Brain microvascular endothelial cell (primary cell): ENCODE measurements around the gene SLC44A2.

Experiments
- DNase-seq: peaks from one replicate; pipeline ENCODE4 v3.0.0-alpha.2; 2020
- H3K27ac ChIP-seq: fragments of 250-450 bp; sonication (Bioruptor Pico); 2 replicates; pipeline ENCODE4 v1.5.1; 2020; ENCODE audit warnings: mild to moderate bottlenecking, moderate library complexity
- H3K27me3 ChIP-seq: fragments of 250-450 bp; sonication (Bioruptor Pico); replicated peaks from 2 replicates; pipeline ENCODE4 v1.5.1; 2020; ENCODE audit warnings: mild to moderate bottlenecking
- H3K36me3 ChIP-seq: fragments of 250-450 bp; sonication (Bioruptor Pico); replicated peaks from 2 replicates; pipeline ENCODE4 v1.5.1; 2020; ENCODE audit warnings: mild to moderate bottlenecking
- H3K4me3 ChIP-seq: 2 replicates; pipeline ENCODE4 v1.5.1; 2011; ENCODE audit warnings: low read depth, mild to moderate bottlenecking, control low read depth, low read length, moderate library complexity
- in situ Hi-C: cut with HindIII; loops from 2 replicates; pipeline ENCODE4 v1.10.0; 2017; ENCODE audit warnings: low sequenced_read_pairs, low pct_ligation_motif_present
- TF ChIP-seq, protein P1 (sequence below): IDR thresholded peaks from 2 replicates; pipeline ENCODE4 v1.5.1; 2011; ENCODE audit warnings: low read depth, mild to moderate bottlenecking, moderate library complexity, low read length, control low read depth, inconsistent platforms; ENCODE audit errors: missing control alignments

Gene SLC44A2

DNA sequence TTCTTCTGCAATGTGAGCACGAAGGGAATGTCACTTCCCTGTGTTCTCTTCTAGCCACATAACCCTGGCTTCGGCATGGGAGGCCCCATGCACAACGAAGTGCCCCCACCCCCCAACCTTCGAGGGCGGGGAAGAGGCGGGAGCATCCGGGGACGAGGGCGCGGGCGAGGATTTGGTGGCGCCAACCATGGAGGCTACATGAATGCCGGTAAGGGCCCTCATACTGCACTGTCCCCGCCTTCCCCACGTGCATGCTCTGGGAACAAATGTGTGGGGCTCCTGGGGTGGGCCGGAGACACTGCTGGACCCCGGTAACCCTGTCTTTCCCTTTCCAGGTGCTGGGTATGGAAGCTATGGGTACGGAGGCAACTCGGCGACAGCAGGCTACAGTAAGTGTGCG is 58.2 kb downstream of the SLC44A2 start:
- H3K27ac ChIP-seq: no peak overlapping the region
- in situ Hi-C loops: no loop called here
- no peaks in the 10 kb centered on the region for H3K27me3 ChIP-seq
- H3K4me3 ChIP-seq: no peak overlapping the region
- DNase-seq: no peak
- TF ChIP-seq, protein P1, sequence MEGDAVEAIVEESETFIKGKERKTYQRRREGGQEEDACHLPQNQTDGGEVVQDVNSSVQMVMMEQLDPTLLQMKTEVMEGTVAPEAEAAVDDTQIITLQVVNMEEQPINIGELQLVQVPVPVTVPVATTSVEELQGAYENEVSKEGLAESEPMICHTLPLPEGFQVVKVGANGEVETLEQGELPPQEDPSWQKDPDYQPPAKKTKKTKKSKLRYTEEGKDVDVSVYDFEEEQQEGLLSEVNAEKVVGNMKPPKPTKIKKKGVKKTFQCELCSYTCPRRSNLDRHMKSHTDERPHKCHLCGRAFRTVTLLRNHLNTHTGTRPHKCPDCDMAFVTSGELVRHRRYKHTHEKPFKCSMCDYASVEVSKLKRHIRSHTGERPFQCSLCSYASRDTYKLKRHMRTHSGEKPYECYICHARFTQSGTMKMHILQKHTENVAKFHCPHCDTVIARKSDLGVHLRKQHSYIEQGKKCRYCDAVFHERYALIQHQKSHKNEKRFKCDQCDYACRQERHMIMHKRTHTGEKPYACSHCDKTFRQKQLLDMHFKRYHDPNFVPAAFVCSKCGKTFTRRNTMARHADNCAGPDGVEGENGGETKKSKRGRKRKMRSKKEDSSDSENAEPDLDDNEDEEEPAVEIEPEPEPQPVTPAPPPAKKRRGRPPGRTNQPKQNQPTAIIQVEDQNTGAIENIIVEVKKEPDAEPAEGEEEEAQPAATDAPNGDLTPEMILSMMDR: no peak
- H3K36me3 ChIP-seq: peaks cover 91% of the 10 kb centered on the region

DNA sequence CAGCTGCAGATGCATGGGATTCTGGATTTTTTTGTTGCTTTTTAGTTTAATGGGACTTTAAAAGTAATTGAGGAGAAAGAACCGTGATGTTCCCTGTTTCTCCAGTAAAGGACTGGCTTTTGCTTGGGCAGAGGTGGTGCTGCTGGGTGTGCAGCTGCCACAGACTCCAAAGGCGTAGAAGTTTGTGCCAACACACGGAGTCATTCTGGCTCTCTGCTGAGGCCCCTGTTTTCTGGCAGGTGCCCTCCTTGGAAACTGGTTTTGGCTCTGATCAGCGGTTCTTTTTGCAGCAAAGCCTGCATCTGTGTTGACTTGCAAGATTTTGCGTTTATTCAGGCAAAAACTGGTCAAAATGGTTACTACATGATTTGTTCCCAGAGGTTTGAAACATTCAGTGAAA is 59.9 kb downstream of the SLC44A2 start:
- Histone ChIP-seq H3K4me3 (no peak overlapping the region), H3K27me3 (no peaks in the 10 kb centered on the region), H3K27ac (no peak overlapping the region), H3K36me3 (peaks cover 88% of the 10 kb centered on the region)
- in situ Hi-C loops: no loop called here
- no peak for DNase-seq
- TF ChIP-seq, protein P1: no peak

DNA sequence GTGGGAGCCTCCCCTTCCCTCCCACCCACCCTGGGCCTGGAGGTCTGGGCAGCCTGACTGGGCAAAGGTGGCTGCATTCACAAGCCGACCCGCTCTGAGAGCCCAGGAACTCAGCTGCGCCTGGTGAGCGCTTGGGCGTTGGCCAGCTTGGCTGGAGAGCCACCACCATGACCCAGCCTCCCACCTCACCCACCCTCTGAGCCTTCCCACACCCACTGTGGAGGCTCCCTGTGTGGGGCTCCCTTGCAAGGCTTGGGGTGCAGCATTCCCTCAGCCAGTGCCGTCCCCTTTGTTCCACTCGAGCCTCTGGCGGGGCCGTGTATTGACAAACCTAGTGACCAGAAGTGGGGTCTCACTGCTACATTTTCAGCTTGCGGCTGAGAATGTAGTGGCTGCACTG is 60.8 kb downstream of the SLC44A2 start:
- TF ChIP-seq, protein P1: no peak
- in situ Hi-C loops: no loop called here
- H3K4me3 ChIP-seq: no peak overlapping the region
- H3K27ac ChIP-seq: peak overlapping the region; percentile 41
- H3K36me3 ChIP-seq: peaks cover 87% of the 10 kb centered on the region
- no peaks in the 10 kb centered on the region for H3K27me3 ChIP-seq
- no peak for DNase-seq

DNA sequence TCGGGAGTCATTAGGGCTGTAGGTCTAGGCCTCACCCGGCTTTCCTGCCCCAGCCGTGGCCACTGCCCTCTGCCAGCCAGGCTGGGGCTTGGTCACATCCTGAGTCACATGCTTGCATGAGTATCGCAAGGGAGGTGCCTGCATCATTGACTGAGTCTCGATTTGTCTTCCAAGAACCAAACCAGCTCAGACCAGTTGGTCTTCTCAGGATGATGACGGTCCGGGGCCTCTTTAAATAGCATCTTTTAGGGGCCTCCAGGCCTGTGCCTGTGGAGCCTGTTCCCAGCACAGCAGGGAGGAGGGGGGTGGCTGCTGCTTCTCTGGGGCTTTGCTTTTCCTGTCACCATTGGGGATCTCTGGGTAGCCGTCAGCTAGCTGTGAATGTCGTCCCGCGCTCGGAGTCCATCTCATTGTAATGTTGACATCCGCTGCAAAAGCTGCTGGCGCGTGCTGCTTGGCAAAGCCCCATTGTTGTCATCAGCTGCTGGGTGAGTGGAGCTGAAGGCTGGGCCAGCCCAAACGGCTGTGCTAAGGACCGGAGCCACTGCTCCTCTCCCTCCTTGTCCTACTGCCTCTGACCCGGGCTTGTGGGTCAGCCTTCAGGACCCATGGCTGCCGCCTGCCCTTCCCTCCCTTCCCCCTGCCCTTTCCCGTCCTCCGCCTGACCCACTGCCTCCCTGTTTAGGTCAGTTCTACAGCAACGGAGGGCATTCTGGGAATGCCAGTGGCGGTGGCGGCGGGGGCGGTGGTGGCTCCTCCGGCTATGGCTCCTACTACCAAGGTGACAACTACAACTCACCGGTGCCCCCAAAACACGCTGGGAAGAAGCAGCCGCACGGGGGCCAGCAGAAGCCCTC is 61.5 kb downstream of the SLC44A2 start:
- in situ Hi-C loops: no loop called here
- no peak overlapping the region for H3K4me3 ChIP-seq
- H3K36me3 ChIP-seq: peaks cover 86% of the 10 kb centered on the region
- no peaks in the 10 kb centered on the region for H3K27me3 ChIP-seq
- peak; percentile 64 for DNase-seq
- TF ChIP-seq, protein P1: no peak
- H3K27ac ChIP-seq: peak overlapping the region; percentile 41

DNA sequence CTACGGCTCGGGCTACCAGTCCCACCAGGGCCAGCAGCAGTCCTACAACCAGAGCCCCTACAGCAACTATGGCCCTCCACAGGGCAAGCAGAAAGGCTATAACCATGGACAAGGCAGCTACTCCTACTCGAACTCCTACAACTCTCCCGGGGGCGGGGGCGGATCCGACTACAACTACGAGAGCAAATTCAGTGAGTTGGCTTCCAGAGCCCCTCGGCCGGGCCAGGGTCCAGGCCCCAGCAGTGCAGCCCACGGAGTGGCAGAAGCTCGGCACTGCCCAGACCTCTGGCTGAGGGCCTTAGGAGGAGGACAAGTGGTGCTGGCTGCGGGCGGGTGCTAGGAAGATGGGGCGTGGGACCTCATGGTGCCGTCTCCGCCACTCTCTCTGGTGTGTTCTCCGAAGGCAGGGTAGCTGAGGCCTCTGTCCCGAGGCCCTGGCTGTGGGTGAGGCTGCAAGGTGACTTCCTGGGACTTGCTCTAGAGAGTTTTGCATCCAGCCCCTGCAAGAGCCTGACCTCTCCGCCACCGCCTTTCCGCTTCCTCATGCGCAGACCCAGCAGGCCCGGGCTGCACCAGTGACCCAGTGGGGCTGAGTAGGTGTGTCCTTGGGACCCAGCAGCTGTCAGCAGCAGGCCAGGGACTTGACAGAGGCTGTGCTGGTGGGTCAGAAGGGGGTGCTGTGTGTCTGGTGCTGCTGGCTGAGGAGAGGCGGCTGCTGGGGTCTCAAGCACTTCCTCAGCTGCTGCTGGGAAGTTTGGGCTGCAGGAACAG is 62.4 kb downstream of the SLC44A2 start:
- no peak for DNase-seq
- no peak overlapping the region for H3K27ac ChIP-seq
- in situ Hi-C loops: no loop called here
- H3K4me3 ChIP-seq: no peak overlapping the region
- H3K36me3 ChIP-seq: peaks cover 86% of the 10 kb centered on the region
- TF ChIP-seq, protein P1: no peak
- H3K27me3 ChIP-seq: no peaks in the 10 kb centered on the region
